T-helper 2 cell (primary cell): Measurements from ENCODE around the gene ACTG2.

ENCODE experiments used
- DNase-seq, 5 experiments: peaks; one replicate each; pipeline versions ENCODE4 v3.0.0 to v3.0.0-alpha.2; 2012 to 2022

The ACTG2 gene

GRCh38 chr2:73914667-73915066 lies 21.9 kb downstream of the ACTG2 start:
- no peak for DNase-seq

GRCh38 chr2:73915437-73915993 lies 22.7 kb downstream of the ACTG2 start:
- DNase-seq: no peak

- DNase-seq: no peak
These were observed 23.9 kb downstream of the ACTG2 start for GRCh38 chr2:73916666-73917065.

DNA sequence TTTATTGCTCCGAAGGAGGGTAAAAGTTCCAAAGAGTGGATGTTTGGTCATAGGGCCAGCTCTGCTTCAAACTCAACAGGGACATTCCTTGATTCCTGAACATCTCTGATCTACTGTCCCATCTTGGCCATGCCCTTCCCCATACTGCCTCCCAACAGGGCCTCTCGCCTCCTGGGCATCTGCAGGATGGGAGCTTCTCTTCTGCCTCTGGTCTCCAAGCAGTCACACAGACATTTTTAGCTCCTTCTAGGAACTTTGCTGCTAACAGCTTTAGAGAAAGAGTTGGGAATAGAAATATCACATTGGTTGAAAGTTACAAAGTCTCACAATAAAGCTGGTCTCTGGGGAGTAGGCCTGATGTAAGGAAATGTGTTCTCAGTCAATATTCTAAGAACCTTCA lies 24.5 kb downstream of the ACTG2 start:
- DNase-seq: no peak

GRCh38 chr2:73917696-73918207 lies 24.9 kb downstream of the ACTG2 start:
- no peak for DNase-seq

DNA sequence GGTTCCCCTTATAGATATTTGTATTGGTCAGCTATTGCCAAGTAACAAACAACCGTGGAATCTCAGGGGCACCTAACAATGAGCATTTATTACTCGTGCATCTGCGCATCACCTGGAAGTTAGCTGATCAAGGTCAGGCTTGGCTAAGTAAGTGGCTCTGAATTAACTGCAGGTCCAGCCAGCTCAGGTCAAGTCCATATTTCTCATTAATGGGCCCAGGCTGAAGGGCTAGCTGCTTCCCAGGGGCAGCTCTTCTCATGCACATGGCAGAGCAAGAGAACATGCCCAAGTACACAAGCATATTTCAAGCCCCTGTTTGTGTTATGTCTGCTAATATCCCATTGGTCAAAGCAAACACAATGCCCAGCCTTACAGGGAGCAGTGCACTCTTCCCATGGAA lies 26.0 kb downstream of the ACTG2 start:
- DNase-seq: no peak

DNA sequence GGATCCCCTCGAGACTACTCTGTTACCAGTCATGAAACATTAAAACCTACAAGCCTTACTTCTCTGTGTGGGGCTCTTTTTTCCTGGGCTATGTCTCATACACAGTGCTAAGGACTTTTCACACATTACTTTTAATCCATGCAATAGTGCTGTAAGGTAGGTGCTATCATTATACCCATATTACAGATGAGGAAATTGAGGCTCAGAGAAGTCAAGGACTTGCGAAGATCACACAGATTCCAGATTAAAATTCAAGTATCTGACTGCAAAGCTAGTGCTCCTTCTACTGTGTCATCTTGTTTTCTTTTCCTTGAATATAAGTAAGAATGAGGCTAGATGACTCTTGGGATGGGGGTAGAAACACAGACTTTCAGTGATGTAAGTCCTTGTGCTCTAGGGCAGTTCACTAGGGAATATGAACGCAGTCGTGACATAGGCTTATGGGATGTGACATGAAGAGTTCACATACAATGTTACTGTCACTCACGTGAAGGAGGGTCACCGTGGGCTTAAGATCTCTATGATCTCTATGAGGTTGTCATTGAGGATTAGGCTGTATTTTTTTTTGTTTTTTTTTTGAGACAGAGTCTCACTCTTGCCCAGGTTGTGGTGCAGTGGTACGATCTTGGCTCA lies 26.9 kb downstream of the ACTG2 start:
- DNase-seq: no peak

DNA sequence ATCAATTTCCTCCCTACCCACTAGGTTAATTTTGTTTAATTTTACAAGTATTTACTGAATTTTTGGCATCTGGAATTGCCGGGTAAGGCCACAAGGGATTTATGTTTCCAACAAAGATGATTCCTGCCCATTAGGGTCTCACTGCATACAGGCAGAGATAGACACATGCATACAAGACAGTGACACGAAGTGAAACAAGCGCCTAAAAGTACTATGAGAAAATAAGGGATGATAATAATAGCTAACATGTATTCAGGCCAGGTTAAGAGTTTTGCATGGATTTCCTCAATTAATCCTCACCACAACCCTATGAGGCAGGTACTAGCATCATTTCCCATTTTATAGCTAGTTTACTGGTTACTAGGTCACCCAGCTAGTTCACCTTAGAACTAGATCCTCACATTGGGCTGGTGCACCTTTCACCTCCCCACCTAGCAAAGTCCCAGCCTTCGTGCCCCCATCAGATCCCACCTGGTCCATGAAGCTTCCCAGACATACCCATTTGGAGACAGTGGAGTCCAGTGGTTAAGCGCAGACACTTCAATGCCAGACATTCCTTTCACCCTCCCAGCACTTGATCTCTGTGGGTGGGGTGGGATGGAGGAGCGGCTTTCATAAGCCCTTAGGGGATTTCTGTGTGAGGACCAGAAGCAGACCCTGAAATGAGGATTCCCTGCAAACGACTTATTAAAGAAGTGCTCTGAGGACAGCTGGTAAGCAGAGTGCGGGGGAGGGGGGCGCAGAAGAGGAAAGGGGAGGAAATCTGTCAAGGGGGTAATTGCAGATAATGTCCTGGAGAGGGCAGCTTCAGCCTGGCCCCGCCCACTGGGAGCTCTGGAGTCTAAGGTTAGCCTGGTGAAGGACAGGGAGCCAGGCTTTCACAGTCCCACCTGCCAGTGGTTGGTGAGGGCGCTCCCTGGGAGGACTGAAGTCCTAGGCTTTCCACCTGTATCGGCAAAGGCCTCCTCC lies 28.1 kb downstream of the ACTG2 start:
- peak in 2 of 5 experiments; percentile 25 to 43 for DNase-seq

DNA sequence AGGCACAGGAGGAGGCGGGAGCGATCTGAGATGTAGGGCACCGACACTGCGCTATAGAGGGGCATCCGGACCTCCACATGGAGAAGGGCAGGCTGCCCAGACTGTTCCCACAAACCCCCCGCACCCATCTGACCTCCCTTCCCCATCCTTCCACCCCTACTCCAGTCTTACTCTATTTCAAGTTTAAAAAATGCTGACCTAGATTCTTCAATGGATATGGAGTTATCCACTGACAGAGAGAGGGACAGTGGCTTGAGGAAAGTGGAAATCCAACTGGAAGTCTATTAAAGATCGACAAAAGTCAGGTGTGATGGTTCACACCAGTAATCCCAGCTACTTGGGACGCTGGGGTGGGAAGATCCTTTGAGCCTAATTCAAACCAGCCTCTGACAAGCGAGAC lies 28.8 kb downstream of the ACTG2 start:
- no peak for DNase-seq

- DNase-seq: no peak
These were observed 29.9 kb downstream of the ACTG2 start for GRCh38 chr2:73922681-73923080.

DNA sequence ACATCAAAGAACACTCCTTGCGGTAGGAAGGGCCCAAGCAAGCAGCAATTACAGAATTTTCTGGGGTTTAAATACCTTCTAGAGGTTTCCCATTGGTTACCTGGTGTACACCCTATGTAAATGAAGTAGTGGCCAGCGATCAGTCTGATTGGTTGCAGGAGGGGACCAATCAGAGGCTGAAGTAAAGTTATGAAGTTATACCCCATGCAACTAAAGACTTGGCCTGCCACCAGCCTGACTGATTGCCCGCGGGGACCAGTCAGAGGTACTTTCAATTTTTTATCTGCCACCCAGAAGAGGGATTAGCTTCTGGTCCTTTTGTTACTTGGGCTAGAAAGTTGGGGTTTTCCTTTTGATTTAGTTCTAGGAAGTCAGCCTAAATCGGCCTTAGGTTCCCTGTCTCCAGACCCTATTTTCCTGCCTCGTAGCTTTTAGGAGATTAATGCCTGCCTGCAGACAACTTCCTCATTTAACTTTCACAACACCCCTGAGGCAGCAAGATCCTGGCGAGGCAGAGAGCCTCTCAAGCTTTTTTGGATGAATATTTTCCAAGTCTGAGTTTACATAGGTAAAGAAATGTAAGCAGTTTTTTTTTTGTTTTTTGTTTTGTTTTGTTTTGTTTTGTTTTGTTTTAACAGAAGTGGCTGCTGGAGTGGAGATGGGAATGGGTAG lies 32.4 kb downstream of the ACTG2 start:
- no peak for DNase-seq

DNA sequence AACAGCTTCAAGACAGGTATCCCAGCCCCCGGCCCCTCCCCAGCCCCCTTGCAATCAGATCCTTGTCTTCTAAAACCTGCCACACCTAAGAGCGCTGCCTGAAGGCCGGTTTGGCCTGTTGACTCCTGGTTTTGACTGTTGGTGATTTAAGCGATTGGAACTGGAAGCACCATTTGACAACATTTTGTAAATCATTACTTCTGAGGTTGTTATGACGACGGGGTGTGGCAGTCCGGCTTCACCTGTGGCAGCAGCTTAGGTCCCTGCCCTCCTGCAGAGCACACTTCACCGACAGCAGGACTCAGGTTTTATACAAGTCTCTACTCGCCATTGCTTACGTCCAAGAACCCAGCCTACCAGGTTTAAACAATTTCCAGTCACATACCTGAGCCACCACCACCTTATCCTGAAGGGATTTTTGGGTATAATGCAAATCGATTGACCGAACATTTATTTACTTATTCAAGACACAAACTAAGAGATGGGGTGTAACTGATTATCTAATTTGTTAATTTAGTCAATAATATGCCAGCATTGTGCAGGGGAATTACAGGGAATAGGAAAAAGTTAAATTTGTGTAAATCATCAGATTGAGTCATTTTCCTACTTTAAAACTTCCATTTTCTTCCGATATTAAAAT lies 33.2 kb downstream of the ACTG2 start:
- no peak for DNase-seq

GRCh38 chr2:73926493-73927327 lies 33.9 kb downstream of the ACTG2 start, which contains the start of gene DGUOK:
TSS of gene DGUOK (plus strand) at chr2:73926880. CDS start at chr2:73926911, 31 bp downstream.
- peak; percentile 84 to 100 (median 95) for DNase-seq

DNA sequence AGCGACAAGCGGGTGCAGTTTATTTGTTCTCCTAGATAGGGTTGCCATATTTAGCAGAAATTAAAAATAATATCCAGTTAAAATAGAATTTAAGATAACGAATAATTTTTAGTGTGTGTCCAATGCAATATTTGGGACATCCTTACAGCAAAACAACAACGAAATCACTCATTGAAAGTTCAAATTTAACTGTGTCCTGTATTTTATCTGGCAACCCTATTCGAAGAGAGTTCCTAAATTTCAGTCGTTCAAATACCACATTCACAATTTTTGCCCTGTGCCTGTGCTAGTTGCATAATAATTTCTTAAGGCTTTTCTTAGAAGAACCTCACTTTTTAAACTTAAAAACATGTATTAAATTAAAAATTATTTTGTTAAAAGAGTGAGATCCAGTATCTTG lies 34.5 kb downstream of the ACTG2 start:
- DNase-seq: no peak

DNA sequence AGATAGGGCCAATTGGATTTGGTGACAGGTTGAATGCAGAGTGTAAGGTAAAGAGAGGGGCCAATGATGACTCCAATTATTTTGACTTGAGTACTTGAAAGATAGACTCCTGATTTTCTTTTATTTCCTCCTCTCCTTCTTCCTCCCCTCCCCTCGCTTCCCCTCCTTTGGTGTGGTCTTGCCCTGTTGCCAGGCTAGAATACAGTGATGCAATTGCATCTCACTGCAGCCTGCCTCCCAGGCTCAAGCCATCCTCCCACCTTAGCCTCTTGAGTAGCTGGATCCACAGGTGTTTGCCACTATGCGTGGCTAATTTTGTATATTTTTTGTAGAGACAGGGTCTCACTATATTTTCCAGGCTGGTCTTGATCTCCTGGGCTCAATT lies 36.1 kb downstream of the ACTG2 start:
- no peak for DNase-seq

GRCh38 chr2:73930386-73930785 lies 37.6 kb downstream of the ACTG2 start:
- DNase-seq: no peak

GRCh38 chr2:73931531-73932500 lies 39.0 kb downstream of the ACTG2 start:
- DNase-seq: peak in 1 of 5 experiments; percentile 67

- DNase-seq: no peak
These were observed 40.4 kb downstream of the ACTG2 start for GRCh38 chr2:73933194-73933593.

- no peak for DNase-seq
These were observed 42.8 kb downstream of the ACTG2 start for GRCh38 chr2:73935641-73936040.
